ENCODE results near the gene ARL6IP4.
A peak's percentile ranks its signal among the peaks of the same experiment; 100 is the strongest.

ARL6IP4 gene

GRCh38 chr12:122959566-122960192 lies 20.8 kb upstream of the ARL6IP4 start:
- DNase-seq = no peak

DNA sequence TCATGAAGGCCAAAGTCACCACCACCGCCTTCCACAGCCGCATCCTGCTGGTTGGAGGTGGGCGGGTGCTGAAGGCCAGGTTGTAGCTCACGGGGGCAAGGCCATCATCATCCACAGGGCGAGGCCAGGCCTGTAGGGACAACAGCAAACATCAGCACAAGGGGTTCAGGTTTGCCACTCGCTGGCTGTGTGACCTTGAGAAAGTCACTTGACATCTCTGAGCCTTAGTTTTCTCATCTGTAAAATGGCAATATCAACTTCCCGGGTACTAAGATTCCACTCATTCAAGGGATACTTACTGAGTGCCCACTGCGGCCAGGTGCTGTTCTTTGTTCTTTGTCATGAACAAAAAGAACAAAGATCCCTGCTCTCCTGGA lies 20.3 kb upstream of the ARL6IP4 start:
- DNase-seq = no peak

DNA sequence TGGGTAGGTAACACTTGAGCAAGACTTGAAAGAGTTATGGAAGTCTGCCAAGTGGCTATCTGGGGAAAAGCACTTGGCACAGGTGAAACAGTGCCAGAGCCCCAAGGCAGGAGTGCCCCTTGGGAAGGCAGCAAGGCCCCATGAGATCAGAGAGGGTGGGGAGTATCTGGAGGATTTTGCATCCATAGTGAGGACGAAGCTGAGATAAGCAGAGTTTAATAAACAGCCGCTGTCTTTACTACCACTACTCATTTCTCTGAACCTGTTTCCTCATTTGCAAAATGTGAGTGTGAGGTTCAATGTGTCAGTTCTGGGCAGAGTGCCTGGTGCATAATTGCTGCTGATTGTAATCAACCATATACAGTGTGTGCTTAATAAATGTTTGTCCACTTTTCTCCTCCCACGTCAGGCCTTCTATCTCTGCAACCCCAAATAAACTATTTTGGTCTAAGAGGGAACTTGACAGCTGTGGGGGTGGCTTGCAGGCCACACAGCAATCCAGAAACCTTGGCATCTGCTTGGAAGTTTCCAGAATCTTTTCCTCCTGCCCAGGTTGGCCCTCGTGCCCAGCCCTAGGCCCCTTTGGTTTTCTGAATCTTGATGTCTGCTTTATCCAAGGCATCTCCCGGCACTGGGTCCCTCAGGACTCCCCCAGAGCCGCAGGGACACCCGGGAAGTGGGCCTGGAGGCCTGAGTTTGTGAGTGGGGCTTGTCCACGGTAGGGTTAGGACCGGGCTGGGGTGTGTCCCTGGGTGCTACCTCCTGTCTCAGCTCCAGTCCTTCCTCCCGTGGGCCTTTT lies 18.8 kb upstream of the ARL6IP4 start:
- no peak for DNase-seq

GRCh38 chr12:122963941-122964265 lies 16.6 kb upstream of the ARL6IP4 start:
- DNase-seq = no peak

DNA sequence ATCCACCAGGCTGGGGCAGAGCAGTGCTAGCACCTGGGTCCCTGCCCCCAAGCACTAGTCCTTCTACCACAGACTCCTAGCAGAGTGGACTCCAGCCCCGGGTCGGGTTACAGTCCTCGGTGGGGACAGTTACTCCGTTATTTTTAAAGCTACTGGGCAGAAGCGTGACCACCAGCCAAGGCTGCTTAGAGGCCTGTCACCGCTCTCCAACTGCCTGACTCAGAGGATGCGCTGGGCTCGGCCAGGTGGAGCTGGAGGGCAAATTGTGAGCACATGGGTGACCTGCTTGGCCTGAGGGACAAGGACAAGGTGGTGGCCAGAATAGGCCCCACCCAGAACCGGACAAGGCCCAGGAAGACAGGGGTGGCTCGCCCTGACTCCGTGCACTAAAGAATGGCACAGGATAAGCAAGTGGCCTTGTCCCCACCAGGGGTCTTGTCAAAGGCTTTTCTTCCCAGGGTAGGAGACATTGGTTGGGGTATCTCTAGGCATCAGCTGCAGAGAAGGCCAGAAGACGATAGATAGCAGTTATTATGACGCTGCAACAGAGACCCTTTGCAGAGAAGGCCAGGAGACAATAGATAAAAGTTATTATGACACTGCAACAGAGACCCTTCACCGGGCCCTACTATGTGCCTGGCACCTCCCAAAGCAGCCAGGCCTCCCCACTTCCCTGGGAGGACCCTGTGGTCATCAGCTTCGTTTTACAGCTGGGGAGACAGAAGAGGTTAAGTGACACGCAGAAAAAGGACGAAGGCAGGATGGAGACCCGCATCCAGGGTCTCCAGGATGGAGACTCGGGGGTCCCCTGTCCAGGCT lies 15.8 kb upstream of the ARL6IP4 start:
- no peak for DNase-seq

GRCh38 chr12:122965321-122965751 lies 15.1 kb upstream of the ARL6IP4 start:
- DNase-seq = no peak

GRCh38 chr12:122965851-122966742 lies 14.4 kb upstream of the ARL6IP4 start, which contains the start of gene ABCB9:
TSS of gene ABCB9 (minus strand) at chr12:122966463. CDS start at chr12:122960235, 6,228 bp downstream.
- DNase-seq = no peak

GRCh38 chr12:122966743-122967550 lies 13.5 kb upstream of the ARL6IP4 start:
- DNase-seq = no peak

- DNase-seq = no peak
Measured at GRCh38 chr12:122968104-122968503, 12.4 kb upstream of the ARL6IP4 start.

- no peak for DNase-seq
Measured at GRCh38 chr12:122969676-122970075, 10.8 kb upstream of the ARL6IP4 start.

DNA sequence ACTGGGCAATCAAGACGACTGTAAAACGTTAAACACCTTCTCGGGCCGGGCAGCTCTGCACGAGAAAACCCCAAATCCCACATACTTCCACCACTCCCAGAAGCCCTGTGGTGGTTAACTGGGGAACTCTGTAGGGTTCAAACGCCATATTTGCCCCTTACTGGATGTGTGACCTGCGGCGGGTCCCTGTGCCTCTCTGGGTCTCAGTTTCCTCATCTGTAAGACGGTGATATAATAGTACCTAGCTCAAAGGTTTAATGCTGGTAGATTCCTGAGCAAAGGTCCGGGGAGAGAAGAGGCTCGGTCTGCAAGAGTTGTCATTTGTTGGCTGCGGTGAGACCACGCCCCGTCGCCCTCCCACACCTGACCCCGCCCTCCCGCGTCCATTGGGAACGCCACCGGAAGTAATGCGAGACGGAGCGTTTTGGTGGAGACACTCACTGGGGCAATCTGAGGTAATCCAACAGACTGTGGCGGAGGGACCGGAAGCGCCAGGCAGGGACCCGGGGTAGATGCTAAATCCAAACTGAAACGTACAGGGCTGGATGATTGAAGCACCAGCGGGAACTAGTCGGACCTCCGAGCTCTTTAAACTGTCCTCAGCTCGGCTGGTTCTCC lies 6.1 kb upstream of the ARL6IP4 start:
- peak; percentile 79 for DNase-seq

DNA sequence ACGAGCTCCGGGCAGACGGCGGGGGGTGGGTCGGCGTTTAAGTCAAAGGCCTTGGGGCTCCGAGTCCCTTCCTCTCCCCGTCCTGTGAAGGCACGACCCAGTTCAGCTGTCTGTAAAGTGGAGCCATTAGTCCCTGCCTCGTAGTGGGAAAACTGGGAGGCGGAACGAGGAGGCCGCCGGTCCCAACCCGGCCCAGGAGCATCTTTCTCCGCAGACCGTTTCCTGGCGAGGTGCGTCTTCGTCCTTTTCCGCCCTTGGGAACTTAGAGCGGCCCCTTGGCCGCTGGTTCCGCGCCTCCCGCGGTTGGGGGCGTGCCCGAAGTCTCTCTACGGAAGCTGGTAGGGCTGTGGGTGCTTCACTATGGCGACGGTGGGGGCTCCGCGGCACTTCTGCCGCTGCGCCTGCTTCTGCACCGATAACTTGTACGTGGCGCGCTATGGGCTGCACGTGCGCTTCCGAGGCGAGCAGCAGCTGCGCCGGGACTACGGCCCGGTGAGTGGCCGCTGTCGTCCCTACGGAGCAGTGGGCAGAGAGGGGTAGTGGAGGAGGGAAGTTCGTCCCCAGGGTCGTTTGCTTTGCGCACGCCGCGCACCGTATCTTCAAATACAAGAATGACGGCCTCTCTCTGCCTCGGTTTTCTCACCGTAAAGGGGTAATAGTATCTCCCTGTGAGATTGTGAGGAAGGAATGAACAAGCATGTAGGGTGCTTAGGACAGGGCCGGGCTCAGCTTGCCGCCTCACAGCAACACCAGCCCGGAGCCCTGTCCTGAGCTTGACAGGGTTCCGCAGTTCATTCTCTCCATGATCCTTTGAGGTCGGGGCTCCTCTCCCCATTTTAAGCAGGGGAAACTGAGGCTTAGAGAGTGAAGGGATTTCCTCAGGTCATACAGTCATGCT lies 5.3 kb upstream of the ARL6IP4 start, which contains the start of gene OGFOD2:
Gene OGFOD2 (plus strand): TSS at position 353 of the 898 bp plus-strand sequence. CDS start 8 bp downstream, at position 361.
- DNase-seq = peak; percentile 51

DNA sequence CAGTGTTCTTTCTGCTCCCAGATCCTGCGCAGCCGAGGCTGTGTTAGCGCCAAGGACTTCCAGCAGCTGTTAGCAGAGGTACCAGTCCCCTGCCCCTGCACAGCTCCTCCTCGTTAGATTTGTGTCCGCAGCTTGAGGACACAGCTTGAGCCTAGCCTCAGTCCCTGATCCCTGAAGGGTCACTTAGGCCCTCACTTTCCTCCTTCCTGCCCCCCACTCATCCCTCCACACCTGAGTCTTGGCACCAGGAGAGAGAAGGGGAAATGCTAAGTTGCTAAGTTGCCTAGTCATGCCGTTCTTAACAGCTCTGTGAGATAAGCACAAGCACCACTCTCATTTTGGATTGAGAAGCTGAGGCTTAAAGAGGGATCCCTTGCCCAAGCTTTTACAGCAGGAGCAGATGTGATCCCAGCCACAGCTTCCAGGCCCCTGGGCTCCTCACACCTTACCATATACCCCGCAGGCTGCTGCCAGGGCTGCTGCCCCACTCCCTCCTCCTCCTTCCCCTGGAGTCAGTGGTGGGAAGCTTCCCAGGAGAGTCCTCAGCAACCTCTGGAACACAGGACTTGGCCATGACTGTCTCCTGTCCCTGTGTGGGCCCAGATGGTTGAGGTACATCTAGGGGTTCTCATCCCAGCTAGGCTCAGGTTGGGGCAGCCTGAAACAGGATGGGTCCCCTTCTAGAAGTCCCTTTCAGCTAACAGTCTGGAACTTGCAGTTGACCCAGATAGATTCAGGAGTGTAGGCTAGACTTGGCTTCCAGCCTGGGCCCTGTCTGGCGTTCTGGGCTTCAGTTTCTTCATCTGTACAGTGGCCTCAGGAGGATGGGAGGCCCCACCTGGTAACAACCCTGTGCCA lies 4.5 kb upstream of the ARL6IP4 start:
- no peak for DNase-seq

DNA sequence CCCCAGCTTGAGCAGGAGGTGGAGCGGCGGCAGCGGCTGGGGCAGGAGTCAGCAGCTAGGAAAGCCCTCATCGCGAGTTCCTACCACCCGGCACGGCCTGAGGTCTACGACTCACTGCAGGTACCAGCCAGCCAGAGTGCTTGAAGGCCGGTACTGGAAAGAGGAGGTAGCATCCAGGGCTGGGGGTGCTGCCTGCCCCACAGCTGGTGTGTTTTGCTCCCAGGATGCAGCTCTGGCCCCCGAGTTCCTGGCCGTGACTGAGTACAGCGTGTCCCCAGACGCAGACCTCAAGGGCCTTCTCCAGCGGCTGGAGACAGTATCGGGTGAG lies 3.9 kb upstream of the ARL6IP4 start:
- no peak for DNase-seq

DNA sequence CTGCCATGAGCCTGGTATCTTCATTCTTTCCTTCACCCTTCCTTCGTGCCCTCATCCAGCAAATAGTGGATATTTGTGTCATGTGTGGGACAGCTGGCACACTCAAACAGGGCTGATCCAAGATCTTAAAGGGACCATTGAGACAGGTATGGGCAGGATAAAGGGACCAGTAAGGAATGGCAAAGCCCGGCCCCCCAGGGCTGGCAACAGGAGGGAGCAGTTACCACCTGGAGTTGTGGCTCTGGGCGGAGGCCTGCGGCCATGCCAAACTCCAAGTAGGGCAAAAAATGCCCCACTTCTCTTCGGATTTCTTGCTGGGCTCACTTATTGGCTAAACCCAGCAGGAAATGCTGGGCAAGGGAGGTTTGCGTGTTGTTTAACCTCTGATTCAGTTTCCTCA lies 3.3 kb upstream of the ARL6IP4 start:
- no peak for DNase-seq

- no peak for DNase-seq
Measured at GRCh38 chr12:122977655-122978392, 2.7 kb upstream of the ARL6IP4 start.

GRCh38 chr12:122978507-122978955 lies 1.9 kb upstream of the ARL6IP4 start:
- no peak for DNase-seq
